HG02571 (cell line): Measurements from ENCODE around the gene EFCAB8.
"Not testable (repeated sequence)": the region's sequence is repeated elsewhere in the genome, so short reads cannot be mapped to it uniquely, and the experiment has no call there.

Experiments used
- ATAC-seq: cut with Tn5 transposase; IDR thresholded peaks from one replicate; pipeline ENCODE4 v1.9.1; 2021; ENCODE audit warnings: mild to moderate bottlenecking, moderate library complexity; ENCODE audit not compliant: unreplicated experiment

EFCAB8 gene

GRCh38 chr20:32969356-32970114 lies 110.8 kb downstream of the EFCAB8 start:
- ATAC-seq, result no peak

- no peak for ATAC-seq
Observed at GRCh38 chr20:32970115-32970972, 111.6 kb downstream of the EFCAB8 start.

- ATAC-seq, result no peak
Observed at GRCh38 chr20:32970973-32971300, 112.2 kb downstream of the EFCAB8 start.

- no peak for ATAC-seq
Observed at GRCh38 chr20:32971703-32972161, 113.0 kb downstream of the EFCAB8 start.

GRCh38 chr20:32972181-32973076 lies 113.7 kb downstream of the EFCAB8 start:
- ATAC-seq, result no peak

GRCh38 chr20:32973077-32973717 lies 114.5 kb downstream of the EFCAB8 start:
- no peak for ATAC-seq

- not testable (repeated sequence) for ATAC-seq
Observed at GRCh38 chr20:32974204-32975064, 115.7 kb downstream of the EFCAB8 start.

- not testable (repeated sequence) for ATAC-seq
Observed at GRCh38 chr20:32975121-32975520, 116.4 kb downstream of the EFCAB8 start.

GRCh38 chr20:32975698-32976674 lies 117.3 kb downstream of the EFCAB8 start:
- ATAC-seq, result no peak

- ATAC-seq, result no peak
Observed at GRCh38 chr20:32976746-32977145, 118.0 kb downstream of the EFCAB8 start.

GRCh38 chr20:32977281-32978008 lies 118.7 kb downstream of the EFCAB8 start:
- ATAC-seq, result no peak

- ATAC-seq, result no peak
Observed at GRCh38 chr20:32978009-32978335, 119.2 kb downstream of the EFCAB8 start.

GRCh38 chr20:32979201-32979998 lies 120.7 kb downstream of the EFCAB8 start:
- ATAC-seq, result no peak

- ATAC-seq, result no peak
Observed at GRCh38 chr20:32980131-32980941, 121.6 kb downstream of the EFCAB8 start.

GRCh38 chr20:32980990-32981389 lies 122.3 kb downstream of the EFCAB8 start:
- no peak for ATAC-seq
